KOPT-K1 (cell line): ENCODE results near the gene FAM210B.

ENCODE experiments used
- H3K27ac ChIP-seq: fragments of 200-600 bp; sonication (generic); 2 replicates; pipeline ENCODE4 v1.5.1; 2016; ENCODE audit warnings: antibody characterized with exemption, mild to moderate bottlenecking, low read depth, low read length; ENCODE audit not compliant: poor library complexity, severe bottlenecking
- H3K36me3 ChIP-seq: fragments of 200-600 bp; sonication (generic); 2 replicates; pipeline ENCODE4 v1.5.1; 2017; ENCODE audit warnings: antibody characterized with exemption, mild to moderate bottlenecking, low read length, moderate library complexity; ENCODE audit not compliant: insufficient read depth
- H3K9me3 ChIP-seq: fragments of 200-600 bp; sonication (generic); 2 replicates; pipeline ENCODE4 v1.5.1; 2017; ENCODE audit warnings: antibody characterized with exemption, low read length, mild to moderate bottlenecking; ENCODE audit not compliant: insufficient read depth, poor library complexity, severe bottlenecking

The FAM210B gene

DNA sequence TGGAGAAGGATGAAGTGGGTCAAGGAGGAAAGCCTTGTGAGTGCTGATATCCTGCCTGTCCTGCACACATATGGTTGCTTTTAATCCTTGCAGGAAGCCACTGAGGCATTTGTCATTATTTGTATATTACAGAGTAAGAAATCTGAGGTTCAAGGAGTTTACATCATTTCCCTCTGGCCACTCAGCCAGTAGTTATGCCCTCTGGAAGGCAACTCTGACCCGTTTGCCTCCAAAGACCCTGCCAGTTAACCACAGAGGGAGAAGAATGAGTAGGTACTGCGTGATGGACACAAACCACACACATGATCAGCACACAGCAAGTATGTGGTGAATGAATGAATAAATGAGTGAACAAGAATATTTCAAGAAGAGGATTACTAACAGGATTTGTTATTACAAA is 7.9 kb upstream of the FAM210B start:
- no peaks in the 10 kb centered on the region for H3K9me3 ChIP-seq
- H3K36me3 ChIP-seq, result no peaks in the 10 kb centered on the region
- H3K27ac ChIP-seq, result no peak overlapping the region

DNA sequence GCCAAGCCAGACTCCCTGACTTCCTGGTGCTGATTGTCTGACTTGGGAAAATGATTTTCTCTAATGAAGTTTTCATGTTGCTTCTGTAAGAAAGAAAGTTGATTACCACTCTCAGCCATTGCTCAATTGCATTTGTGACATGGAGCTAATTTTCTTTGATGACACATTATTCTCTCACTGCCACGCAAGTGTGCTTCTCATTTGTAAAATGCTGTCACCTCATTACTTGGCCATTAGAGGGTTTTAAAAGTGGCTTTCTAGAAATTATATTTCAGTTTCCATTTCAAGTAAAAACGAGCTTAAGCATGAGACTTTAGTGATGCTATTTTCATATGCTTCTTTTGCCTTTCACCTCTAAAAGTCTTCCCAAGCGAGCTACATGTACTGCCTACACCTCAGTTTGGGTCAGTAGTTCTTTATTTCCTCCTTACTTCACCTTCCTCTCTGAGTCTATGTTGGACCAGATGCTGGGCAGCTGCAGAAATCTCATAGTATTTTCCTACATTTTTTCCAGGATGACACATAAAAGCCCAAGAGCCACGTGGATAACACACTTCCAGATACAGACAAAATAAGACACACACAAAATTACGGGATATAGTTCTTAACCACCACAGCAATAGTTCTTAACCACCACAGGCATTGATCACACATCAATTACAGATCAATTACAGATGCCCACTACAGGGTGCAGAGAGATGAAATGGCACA is 6.3 kb upstream of the FAM210B start:
- Histone ChIP-seq H3K36me3 (no peaks in the 10 kb centered on the region), H3K9me3 (no peaks in the 10 kb centered on the region), H3K27ac (no peak overlapping the region)

DNA sequence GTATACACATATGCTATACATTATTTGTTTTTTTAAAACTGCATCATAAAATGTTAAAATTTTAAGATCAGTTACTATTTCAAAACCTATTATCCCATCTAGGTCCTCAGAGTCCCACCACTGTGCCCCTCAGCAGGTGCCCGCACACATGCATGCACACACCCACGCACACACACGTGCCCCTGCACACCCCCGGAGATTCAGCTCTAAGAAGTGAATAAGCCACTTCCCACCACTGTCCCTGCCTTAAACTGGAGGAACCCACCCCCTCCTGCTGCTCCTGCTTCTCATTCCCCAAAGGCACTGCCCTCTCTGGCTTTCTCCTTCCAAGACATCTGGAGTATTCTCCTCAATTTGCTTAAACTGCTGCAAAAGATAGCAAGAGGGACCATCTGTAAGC is 5.4 kb upstream of the FAM210B start:
- no peaks in the 10 kb centered on the region for H3K36me3 ChIP-seq
- H3K27ac ChIP-seq, result no peak overlapping the region
- H3K9me3 ChIP-seq, result no peaks in the 10 kb centered on the region

DNA sequence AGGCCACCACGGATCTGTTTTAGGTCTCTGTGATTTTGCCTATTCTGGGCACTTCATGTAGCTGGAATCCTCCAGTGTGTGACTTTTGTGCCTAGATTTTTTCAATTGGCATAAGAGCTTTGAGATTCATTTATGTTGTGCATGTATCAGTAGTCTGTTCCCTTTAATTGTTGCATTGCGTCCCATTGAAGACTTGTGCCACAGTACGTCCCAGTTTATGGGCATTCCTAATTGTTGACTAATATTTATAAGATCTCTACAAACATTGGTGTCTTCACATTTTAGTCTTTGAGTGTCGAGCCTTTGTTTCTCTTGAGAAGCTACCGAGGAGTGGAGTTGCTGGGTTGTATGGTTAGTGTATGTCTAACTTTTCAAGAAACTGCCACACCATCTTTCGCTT is 704 bp upstream of the FAM210B start:
- no peaks in the 10 kb centered on the region for H3K9me3 ChIP-seq
- no peak overlapping the region for H3K27ac ChIP-seq
- no peaks in the 10 kb centered on the region for H3K36me3 ChIP-seq

DNA sequence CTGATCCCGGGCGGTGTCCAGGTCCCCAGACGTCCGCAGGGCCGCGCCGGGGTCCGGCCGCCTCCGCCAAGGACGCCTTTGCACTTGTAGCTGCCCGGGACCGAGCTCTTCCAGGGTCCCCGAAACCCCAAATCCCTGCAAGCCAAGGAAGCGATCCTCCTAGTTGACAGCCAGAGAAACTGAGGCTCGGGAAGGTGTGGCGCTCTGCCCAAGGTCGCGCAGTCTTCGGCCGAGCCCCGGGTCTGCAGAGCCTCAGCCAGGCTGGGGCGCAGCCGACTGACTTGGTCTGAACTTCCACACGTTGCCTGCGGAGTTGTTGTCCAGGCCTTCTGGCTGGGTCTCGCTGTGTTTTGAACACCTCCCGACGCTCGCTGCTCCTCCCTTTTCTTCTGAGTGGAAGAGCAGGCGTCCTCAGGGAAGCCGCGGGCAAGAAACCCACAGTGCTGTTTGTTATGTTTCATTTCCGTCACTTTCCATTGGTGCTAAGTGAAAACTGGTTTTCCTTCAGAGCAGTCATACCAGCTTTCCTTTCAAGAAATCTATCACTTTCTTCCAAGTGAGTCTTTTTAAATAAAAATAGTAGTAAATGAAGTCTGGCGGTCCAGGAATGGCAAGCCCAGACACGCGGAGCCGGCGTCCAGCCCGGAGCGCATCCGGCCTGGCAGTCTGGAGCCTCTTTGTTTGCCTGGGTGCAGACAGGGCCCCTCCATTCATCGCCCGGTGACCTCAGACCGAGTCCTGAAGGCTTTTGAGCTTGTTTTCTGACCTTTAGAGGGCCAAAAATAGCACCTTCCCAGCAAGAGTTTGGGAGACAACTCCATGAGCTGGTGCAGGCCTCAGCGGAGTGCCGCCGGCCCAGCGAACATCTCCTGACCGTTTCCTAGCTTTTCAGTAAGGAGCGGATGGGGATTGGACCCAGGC is 698 bp downstream of the FAM210B start:
- no peak overlapping the region for H3K27ac ChIP-seq
- H3K36me3 ChIP-seq, result no peaks in the 10 kb centered on the region
- no peaks in the 10 kb centered on the region for H3K9me3 ChIP-seq

DNA sequence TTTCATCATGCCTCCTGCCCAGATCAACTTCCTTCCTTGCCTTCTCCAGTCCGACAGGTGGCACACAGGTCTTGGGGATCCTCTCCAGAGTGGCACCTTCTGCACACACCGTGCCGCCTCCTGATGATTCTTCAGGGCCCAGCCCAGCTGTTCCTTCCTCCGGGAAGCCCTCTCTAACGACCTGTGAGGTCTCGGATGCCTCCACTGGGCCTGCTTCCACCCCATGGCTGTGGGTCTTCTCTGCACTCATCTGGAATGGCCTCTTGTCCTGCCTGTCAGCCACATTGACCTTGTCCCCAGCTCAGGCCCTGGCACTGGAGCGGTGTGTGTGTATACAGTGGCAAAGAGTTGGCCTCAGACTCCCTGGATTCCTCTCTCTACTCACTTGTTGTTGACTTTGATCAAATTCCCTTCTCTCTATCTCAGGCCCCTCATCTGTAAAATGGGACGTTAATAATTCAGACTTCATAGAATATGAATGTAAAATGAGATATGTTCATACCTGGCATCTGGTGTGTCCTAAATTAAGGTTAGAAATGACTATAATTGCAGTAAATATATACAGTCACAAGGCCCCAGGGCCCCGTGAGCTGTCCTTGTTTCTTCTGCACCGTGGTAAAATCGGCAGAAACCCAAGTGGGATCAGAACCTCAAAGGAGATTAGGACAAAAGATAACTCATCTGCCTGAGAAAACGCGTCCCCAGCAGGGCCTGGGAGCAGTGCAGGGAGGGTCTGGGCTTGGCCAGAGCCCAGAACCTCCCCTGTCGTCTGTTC is 1.5 kb downstream of the FAM210B start:
- no peaks in the 10 kb centered on the region for H3K9me3 ChIP-seq
- no peaks in the 10 kb centered on the region for H3K36me3 ChIP-seq
- H3K27ac ChIP-seq, result no peak overlapping the region

DNA sequence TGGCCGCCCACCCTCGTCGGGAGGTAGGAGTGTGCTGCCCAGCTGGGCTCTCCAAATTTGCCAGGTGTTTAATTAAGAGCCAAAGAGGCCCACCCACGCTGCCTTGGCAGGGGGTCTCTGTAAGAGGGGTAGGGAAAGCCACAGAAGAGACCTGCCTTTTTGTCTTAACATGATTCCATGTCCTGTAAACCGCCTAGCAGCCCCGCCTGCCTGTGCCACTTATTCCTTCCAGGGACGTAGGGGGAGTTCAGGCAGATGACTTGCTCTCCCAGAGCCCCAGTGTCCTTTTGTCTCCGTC is 2.1 kb downstream of the FAM210B start:
- Histone ChIP-seq H3K36me3 (no peaks in the 10 kb centered on the region), H3K27ac (no peak overlapping the region), H3K9me3 (no peaks in the 10 kb centered on the region)

DNA sequence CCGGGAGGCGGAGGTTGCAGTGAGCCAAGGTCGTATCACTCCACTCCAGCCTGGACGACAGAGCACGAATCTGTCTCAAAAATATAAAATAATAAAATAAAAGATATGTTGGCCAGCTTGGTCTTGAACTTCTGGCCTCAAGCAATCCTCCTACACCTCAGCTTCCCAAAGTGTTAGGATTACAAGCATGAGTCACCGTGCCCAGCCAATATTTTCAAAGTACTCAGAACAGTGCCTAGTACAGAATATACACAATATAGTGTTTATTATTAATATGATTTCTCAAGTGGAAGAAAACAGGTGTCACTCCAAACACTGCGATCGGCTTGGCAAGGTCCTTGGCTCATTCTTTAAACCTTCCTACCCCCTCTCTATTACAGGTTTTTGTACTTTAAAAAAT is 3.1 kb downstream of the FAM210B start:
- no peak overlapping the region for H3K27ac ChIP-seq
- H3K36me3 ChIP-seq, result no peaks in the 10 kb centered on the region
- no peaks in the 10 kb centered on the region for H3K9me3 ChIP-seq

DNA sequence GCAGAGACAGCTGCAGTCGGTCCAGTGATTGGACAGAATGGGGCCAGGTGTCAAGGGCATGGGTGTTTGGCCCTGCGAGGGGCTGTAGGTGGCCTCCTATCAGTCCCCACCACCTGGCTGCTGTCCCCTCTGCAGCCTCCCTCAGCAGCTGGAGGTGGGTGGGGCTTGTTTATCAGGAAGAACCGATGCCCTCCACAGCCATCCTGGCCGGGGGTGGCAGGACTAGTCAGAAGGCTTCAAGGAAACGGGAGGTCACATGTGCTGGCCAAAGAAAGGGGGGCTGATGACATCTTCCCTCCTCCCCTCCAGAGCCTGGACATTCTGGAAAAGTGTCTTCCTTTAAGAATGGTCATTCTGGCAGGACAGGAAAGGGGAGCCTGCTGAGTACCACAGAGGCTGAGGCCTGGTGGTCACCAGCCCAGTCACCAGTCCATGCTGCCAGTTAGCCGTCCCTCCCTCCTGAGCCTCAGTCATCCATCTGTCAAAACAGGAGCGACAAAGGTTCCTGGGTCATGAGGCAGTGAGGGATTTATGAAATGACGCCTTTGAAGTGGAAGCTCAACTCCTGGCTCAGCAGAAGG is 4.1 kb downstream of the FAM210B start:
- no peak overlapping the region for H3K27ac ChIP-seq

DNA sequence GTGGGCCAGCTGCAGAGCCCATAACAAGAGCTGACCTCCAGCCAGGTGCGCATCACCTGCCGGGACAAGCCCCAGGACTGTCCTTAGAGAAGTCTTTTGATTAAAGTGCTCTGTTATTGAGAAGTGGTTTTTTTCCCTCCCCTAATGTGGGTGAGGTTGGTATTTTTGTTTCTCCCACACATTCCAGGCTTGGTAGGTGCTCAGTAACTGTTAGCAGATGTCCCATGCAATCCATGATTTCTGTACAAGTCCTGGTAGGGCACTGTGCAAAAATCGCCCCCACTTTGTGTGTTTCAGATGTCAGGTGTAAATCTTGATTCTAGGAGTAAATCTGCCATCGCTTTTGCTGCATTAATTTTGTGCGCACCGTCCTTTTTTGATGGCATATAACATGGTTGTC is 4.7 kb downstream of the FAM210B start:
- Histone ChIP-seq H3K36me3 (peaks cover 7% of the 10 kb centered on the region), H3K27ac (no peak overlapping the region), H3K9me3 (no peaks in the 10 kb centered on the region)

More for the DNA sequence above, 4.1 kb downstream of the FAM210B start:
- H3K36me3 ChIP-seq, result peaks cover 1% of the 10 kb centered on the region; the same call in 1 of the 2 replicates
- H3K9me3 ChIP-seq, result no peaks in the 10 kb centered on the region

DNA sequence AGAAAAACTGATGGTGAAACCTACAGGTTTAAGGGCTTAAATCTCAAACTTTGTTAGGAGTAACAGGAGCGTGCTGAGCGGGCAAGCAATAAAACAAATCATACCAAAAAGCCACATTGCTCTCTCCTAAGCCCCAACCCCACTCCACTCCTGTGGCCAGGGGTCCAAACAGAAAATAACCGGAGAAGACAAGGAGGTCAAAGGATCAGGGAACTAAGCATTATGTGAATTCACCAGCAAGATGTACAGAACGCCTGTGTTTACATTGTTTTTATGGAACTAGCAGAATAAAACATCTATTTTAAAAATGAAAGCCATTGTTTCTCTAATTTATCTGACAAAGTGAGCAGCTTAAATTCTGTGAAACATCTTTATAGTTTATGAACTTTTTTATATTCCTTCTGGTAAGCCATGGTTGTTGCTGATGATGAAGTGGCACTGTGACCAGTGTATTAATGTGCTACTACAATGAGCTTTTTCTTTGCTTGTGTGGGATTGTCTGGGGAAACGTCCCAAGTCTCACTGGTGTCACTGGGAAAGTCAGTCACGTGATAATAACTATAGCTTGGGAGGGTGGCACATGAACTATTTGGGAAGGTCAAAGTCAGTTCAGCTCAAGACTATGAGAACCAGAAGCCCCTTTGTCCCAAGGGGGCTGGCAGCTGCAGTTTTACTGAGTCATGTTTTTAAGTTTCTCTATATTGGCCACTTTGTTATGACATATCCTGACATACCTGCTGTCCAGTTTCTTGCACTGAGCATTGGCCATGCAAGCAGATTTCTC is 9.8 kb downstream of the FAM210B start:
- peaks cover 57% of the 10 kb centered on the region for H3K36me3 ChIP-seq
- H3K27ac ChIP-seq, result no peak overlapping the region

DNA sequence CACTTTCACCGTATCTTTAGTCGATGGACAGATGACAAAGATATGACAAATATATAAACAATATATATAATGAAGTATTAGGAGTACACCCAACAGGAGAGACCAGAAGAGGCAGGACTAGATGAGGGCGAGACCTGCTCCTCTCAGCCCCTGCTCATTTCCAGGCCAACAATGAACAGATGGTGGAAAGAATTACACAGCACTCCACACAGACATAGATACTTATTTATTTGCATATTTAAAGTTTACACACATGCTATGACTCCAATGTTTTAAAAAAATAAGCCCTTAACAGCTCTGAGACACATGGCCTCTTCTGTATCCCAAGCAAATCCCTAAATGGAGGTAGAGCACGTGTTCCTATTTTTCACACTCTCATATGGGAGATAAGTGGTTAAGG is 10.4 kb downstream of the FAM210B start:
- peaks cover 64% of the 10 kb centered on the region for H3K36me3 ChIP-seq
- H3K9me3 ChIP-seq, result no peaks in the 10 kb centered on the region
- no peak overlapping the region for H3K27ac ChIP-seq

More for the DNA sequence above, 9.8 kb downstream of the FAM210B start:
- no peaks in the 10 kb centered on the region for H3K9me3 ChIP-seq

DNA sequence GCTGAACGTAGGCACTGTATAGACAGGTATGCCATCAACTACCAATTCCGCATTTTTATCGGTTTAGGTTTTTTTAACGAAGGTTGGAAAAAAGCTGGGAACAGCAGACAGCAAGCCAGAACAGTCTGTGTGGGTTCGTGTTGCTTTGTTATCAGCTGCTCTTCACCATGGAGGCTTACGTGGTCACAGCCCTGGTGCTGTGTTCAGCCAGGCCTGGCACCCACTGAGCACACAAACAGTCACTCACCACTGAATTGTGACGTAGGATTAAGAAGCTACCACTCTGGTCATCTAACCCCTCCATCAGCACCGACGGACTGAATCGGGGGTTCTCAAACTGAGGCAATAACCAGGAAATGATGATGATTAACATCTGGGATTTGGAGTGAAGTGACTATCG is 13.2 kb downstream of the FAM210B start:
- Histone ChIP-seq H3K27ac (no peak overlapping the region), H3K9me3 (no peaks in the 10 kb centered on the region), H3K36me3 (peaks cover 92% of the 10 kb centered on the region)

DNA sequence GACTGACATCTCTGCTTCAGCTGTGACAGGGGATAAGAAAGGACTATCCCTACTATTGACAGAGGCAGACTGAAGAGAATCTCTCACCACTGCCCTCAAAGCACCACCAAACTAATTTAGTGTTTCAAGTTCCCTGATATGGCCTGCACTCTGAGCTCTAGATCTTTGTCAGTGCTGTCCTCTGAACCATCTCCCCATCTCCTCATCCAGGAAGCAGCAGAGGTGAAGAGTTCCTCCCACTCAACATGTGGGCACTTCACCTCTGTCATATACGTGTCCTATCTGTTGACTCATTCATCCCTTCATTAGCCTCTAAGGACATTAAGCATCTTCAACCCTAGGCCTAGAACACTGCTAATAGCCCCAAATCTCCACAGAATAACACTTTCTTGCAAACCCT is 14.1 kb downstream of the FAM210B start:
- Histone ChIP-seq H3K36me3 (peaks cover 100% of the 10 kb centered on the region), H3K9me3 (no peaks in the 10 kb centered on the region)

More for the DNA sequence above, 14.1 kb downstream of the FAM210B start:
- H3K27ac ChIP-seq, result no peak overlapping the region
